Type B pancreatic cell (in vitro differentiated cells): Measurements from ENCODE around the gene BNIP5. TPM values are rescaled to one million over a fixed set of nuclear protein-coding genes. Genes with fewer than 3 reads are reported as not detected.

Source experiments
- DNase-seq: peaks from one replicate; pipeline ENCODE4 v3.0.0; 2021; ENCODE audit warnings: mixed read lengths; ENCODE audit not compliant: unreplicated experiment; ENCODE audit errors: extremely low spot score
- H3K27ac Mint-ChIP-seq: 2 replicates; pipeline ENCODE4 v1.8.0; 2021; ENCODE audit warnings: mild to moderate bottlenecking, mixed read lengths
- H3K27me3 Mint-ChIP-seq: 2 replicates; pipeline ENCODE4 v1.8.0; 2021; ENCODE audit warnings: mixed read lengths
- H3K36me3 Mint-ChIP-seq: 2 replicates; pipeline ENCODE4 v1.8.0; 2021; ENCODE audit warnings: mixed read lengths
- H3K4me1 Mint-ChIP-seq: one replicate; pipeline ENCODE4 v1.8.0; 2021; ENCODE audit warnings: mixed read lengths; ENCODE audit not compliant: unreplicated experiment
- H3K4me3 Mint-ChIP-seq: 2 replicates; pipeline ENCODE4 v1.8.0; 2021; ENCODE audit warnings: mild to moderate bottlenecking, mixed read lengths
- H3K9me3 Mint-ChIP-seq: 2 replicates; pipeline ENCODE4 v1.8.0; 2021; ENCODE audit warnings: mixed read lengths
- total RNA-seq: library from RNA; stranded (reverse); gene quantifications from 2 replicates; pipeline ENCODE4 v1.2.1, GENCODE V29; 2021; ENCODE audit warnings: low replicate concordance
- TF ChIP-seq, protein P1 (sequence below): fragments of 200-600 bp; sonication (generic); conservative IDR thresholded peaks from 2 replicates; pipeline ENCODE4 v1.5.0; 2021; ENCODE audit warnings: antibody characterized with exemption, mild to moderate bottlenecking

The BNIP5 gene
- total RNA-seq, 1 donor from 2014 or later = 1.4 TPM

DNA sequence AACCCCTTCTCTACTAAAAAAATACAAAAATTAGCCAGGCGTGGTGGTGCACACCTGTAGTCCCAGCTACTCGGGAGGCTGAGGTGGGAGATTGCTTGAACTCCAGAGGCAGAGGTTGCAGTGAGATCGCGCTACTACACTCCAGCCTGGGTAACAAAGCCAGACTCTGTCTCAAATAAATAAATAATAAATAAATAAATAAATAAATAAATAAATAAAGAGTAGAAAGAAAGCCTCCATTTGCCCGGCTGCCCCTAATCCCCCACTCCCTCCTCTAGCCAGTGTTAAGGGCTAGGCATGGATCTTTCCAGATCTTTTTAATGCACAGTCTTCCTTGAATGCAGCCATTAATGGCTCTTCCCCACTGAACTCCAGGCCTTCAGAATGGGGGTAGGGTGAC lies 63.6 kb downstream of the BNIP5 start:
- H3K27me3 Mint-ChIP-seq = peaks cover 20% of the 10 kb centered on the region
- no peaks in the 10 kb centered on the region for H3K36me3 Mint-ChIP-seq
- TF ChIP-seq, protein P1, sequence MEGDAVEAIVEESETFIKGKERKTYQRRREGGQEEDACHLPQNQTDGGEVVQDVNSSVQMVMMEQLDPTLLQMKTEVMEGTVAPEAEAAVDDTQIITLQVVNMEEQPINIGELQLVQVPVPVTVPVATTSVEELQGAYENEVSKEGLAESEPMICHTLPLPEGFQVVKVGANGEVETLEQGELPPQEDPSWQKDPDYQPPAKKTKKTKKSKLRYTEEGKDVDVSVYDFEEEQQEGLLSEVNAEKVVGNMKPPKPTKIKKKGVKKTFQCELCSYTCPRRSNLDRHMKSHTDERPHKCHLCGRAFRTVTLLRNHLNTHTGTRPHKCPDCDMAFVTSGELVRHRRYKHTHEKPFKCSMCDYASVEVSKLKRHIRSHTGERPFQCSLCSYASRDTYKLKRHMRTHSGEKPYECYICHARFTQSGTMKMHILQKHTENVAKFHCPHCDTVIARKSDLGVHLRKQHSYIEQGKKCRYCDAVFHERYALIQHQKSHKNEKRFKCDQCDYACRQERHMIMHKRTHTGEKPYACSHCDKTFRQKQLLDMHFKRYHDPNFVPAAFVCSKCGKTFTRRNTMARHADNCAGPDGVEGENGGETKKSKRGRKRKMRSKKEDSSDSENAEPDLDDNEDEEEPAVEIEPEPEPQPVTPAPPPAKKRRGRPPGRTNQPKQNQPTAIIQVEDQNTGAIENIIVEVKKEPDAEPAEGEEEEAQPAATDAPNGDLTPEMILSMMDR = no peak

GRCh38 chr6:36272234-36272633 lies 64.5 kb downstream of the BNIP5 start:
- TF ChIP-seq, protein P1 = no peak
- no peak for DNase-seq
- H3K4me1 Mint-ChIP-seq = peaks cover 16% of the 10 kb centered on the region
- H3K27ac Mint-ChIP-seq = no peak overlapping the region
- peaks cover 17% of the 10 kb centered on the region for H3K27me3 Mint-ChIP-seq
- no peaks in the 10 kb centered on the region for H3K36me3 Mint-ChIP-seq
- no peaks in the 10 kb centered on the region for H3K9me3 Mint-ChIP-seq
- no peak overlapping the region for H3K4me3 Mint-ChIP-seq

More for the DNA sequence above, 63.6 kb downstream of the BNIP5 start:
- H3K4me1 Mint-ChIP-seq = peaks cover 14% of the 10 kb centered on the region
- H3K27ac Mint-ChIP-seq = no peak overlapping the region
- H3K4me3 Mint-ChIP-seq = no peak overlapping the region
- DNase-seq = no peak
- no peaks in the 10 kb centered on the region for H3K9me3 Mint-ChIP-seq

GRCh38 chr6:36269834-36270705 lies 66.6 kb downstream of the BNIP5 start, which contains the start of gene PNPLA1:
Gene PNPLA1 (plus strand): TSS chr6:36270060. CDS start chr6:36270460, 400 bp downstream.
- no peak within 1 kb of the TSS for H3K4me3 Mint-ChIP-seq
- H3K36me3 Mint-ChIP-seq = no peaks in the 10 kb centered on the region
- peaks cover 15% of the 10 kb centered on the region for H3K27me3 Mint-ChIP-seq
- TF ChIP-seq, protein P1 = no peak
- peaks cover 16% of the 10 kb centered on the region for H3K4me1 Mint-ChIP-seq
- DNase-seq = no peak
- H3K27ac Mint-ChIP-seq = no peak within 1 kb of the TSS
- H3K9me3 Mint-ChIP-seq = no peaks in the 10 kb centered on the region

GRCh38 chr6:36268478-36269275 lies 68.0 kb downstream of the BNIP5 start:
- no peak for DNase-seq
- H3K36me3 Mint-ChIP-seq = no peaks in the 10 kb centered on the region
- H3K4me1 Mint-ChIP-seq = peaks cover 16% of the 10 kb centered on the region
- H3K9me3 Mint-ChIP-seq = no peaks in the 10 kb centered on the region
- H3K27me3 Mint-ChIP-seq = peaks cover 3% of the 10 kb centered on the region
- peak overlapping the region; percentile 56 for H3K4me3 Mint-ChIP-seq
- TF ChIP-seq, protein P1 = no peak
- H3K27ac Mint-ChIP-seq = peak overlapping the region; percentile 0

DNA sequence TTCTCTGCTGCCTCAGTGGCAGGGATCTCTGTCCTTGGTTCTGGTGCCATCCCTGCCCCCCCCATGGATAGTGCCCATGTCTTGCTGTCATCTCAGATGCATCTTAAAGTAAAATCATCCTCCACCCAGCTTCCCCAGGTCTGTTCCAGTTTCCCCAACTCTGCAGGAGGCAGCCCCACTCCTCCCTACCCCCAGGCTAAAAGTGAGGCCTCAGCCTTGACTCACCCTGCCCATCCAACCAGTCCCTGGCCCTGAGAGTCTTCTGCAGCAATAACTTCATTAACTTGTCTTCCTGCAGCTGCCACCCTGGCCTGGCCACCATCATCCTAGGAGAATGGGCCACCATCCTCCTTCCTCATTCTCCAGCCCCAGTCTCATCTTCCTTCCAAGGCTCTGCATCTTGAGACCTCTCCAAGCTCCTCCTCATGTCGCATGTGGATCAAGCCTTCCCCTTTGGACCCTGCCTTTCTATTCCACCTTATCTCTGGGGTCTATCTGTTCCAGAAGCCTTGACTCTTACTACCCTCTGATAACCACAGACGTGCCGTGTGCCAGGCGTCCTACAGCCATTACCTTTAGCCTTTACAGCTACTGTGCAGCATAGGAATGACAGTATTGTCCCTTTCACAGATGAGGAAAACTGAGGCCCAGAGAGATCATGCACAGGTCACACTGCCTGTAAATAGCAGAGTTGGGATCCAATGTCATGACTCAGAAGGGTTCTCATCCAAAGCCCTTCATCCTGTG lies 68.8 kb downstream of the BNIP5 start:
- Mint-ChIP-seq H3K36me3 (no peaks in the 10 kb centered on the region), H3K27me3 (peaks cover 3% of the 10 kb centered on the region), H3K4me1 (peaks cover 16% of the 10 kb centered on the region), H3K4me3 (no peak overlapping the region), H3K27ac (peak overlapping the region; percentile 0), H3K9me3 (no peaks in the 10 kb centered on the region)
- DNase-seq = no peak
- TF ChIP-seq, protein P1 = no peak
